Measurements from ENCODE around the gene PPP1R13B.

PPP1R13B gene

DNA sequence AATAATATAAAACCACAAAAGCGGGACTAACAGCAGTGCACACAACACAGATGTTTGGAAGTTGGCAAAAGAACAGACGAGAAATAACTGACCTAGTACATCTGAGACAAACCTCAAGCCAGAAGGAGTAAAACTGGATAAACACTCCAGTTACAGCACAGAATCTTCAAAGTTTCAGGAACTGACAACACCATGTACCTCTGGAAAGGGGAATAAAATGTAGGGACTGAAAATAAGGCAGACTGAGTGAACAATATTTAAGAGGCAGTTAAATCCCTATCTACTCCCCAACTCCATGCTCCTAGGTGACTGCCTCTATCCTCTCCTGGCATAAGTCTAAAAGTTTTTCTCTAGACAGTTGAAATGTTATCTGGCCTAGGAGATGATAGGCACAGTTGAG lies 73.9 kb downstream of the PPP1R13B start:
- DNase-seq = no peak

DNA sequence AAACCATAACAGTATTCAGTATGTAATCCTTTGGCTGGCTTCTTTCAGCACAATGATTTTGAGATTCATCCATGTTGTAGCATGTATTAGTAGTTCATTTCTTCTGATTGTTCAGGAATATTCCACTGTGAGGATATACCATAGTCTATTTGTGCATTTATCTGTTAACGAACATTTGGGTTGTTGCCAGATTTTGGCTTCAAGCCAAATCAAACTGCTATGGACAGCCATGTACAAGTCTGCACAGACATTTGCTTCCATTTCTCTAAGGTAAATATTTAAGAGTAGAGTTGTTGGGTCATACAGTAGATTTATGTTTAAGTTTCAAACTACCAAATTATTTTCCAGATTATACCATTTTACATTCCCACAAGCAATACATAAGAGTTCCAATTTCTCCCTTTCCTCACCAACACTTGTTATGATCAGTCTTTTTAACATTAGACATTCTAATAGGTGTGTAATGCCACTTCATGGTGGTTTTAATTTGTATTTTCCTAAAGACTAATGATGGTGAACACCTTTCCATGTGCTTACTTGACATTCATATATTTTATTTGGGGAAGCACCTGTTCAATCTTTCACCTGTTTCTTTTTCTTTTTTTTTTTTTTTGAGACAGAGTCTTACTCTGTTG lies 75.2 kb downstream of the PPP1R13B start:
- no peak for DNase-seq

DNA sequence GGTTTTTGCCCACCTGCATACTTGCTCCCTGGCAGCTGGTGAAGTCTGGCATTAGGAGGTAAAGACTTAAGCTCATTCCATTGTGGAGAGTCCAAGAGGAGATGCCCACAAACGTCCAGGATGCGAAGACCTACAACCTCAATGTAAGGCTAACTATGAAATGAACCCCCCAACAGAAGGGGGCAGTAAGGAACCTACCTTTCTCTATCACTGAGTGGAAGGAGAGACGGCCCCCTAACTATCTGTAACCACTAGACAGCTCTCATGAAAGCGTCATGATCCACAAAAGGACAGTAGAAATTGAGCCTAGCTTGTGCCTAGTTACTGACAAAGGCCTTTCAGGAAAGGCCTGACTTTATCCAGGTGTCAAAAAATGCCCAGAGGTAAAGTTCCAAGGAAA lies 76.5 kb downstream of the PPP1R13B start:
- no peak for DNase-seq

DNA sequence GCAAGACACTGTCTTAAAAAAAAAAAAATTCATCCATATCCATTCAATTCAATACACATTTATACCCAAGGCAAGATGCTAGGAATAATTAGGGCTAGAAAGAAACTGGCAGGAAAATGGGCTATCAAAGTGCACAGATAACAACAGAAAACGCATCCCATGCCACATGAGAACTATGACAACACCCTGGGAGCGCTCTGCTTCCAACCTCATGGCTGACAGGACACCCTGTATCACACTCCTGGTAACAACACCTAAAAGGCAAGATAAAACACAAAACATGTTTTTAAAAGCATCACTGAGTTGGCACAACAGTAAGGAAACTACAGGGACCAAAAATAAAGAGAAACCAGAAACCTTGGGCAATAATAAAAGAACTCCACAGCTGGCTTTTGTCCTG lies 76.9 kb downstream of the PPP1R13B start:
- no peak for DNase-seq

DNA sequence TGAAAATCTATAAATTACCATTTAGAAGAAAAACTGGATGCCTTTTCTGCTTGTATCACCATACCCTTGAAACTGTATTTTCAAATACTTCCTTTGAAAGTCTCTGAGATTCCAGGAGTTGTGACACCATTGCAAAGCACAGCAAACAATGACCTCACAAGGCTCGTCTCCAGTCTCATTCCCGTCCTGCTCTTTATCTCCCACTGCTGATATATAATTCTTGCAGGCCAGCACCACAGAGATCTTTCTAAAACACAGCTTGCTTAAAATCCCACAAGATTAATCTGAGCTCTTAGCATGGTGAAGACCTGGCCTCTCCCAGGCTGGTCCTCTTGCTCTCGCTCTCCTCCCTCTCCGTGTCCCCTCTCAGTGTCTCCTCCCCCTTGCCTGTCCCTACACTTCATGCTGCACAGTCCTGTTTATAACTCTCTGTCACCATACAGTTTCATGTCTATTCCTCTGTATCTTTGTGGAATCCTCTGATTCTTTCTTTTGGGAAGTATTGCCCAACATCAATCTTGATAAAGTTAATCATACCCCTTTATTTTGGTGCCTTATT lies 80.0 kb downstream of the PPP1R13B start:
- DNase-seq = no peak

DNA sequence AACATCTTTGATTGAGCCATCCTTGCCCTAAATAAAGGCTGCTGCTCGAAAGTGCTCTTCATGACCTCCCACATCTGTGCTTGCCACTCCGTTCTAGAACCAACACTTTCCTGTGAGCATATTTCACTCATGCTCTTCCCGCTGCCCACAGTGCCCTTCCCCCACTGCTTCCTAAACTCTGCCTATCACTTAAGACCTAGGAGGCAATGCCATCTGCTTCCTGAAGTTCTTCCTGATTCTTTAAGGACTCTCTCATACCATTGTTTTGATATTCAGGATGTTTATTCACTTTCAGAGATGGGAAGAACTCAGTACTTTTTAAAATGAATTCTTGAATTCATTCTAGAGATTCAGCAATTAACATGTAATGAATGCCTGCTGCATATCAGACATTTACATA lies 81.8 kb downstream of the PPP1R13B start:
- no peak for DNase-seq

DNA sequence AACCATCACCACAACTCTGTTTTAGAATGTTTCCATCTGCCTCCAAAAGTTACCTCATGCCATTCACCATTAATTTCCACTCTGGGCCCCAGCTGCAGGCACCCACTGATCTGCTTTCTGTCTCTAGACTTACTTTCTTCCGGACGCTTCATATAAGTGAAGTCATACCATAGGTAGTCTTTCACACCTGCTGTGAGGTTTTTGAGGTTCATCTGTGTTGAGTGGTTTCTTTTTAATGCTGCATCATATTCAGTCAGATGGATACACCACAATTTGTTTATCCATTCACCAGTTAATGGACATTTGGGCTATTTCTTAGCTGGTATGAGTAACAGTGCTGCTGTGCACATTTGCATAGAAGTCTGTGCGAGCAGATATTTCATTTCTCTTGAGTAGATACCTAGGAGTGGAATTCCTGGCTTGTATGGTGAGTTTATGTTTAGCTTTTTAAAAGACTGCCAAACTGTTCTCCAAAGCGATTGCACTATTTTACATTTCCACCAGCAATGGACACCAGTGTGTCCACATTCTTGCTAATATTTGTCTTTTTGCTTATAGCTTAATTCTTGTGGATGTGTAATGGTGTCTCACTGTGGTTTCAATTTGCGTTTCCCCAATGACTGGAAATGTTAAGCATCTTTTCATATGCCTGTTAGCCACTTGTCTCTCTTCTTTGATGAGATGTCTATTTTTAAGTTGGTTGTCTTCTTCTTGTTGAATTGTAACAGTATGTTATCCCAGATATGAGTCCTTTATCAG lies 83.5 kb downstream of the PPP1R13B start:
- DNase-seq = no peak

DNA sequence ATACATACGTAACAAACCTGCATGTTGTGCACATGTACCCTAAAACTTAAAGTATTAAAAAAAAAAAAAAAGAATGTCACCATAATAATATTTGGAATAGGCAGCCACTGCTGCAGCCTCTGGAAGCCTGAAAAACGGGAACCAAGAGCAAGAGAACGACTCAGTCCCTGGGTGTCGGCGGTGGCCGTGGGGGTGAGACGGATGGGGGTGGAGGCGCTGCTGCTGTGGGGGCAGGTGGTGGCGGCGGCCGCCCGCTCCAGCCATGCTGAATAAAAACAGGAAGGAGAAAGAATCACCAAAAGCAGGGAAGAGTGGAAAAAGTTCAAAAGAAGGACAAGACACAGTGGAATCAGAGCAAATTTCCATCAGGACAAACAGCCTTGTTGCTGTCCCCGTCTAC lies 84.8 kb downstream of the PPP1R13B start:
- DNase-seq = no peak

DNA sequence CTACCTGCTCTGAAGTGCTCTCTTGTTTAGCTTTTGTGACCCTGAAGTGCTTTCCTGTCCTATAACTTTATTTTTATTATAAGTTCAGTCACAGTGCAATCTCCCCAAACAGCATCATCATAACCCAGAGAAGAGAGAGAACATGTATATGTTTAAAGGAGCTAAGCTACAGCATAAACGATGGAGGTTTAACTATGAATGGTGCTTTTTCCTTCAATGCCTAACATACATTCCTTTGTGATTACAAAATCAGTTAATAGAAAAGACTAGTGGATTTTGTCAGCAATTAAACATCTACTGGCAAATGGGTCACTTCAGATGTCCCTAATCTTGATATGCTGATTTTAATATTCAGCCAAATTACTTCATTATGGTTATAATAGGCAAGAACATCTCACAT lies 85.3 kb downstream of the PPP1R13B start:
- DNase-seq = no peak

DNA sequence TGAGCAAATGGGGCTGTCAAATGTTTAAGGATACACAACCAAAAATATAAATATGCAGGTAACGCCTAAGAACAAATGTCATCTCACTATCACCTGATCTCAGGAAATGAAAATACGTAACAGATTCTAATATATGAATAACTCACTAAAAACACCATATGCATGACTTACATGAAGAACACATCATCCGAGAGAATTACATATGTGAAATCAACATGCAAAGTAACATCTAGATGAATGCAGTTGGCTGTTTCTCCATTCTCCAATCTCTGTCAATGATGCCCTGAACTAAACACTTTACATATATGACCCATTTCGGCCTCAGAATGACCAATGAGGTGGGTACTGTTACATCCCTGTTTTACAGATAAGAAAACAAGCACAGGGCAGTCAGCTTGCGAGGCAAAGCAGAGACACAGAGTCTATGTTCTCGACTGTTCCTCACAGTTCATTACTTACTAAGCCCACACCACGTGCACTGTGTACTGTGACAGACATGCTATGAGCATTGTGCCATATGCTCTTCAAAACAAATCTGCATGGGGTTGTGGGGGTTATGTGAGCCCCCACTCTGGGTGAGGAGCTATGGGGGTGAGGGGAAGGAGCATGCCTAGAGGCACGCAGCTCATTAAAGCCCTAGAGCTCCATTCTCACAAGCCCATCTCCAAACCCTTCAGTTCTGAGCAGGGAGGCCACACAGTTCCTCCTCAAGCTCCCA lies 89.2 kb downstream of the PPP1R13B start:
- DNase-seq = no peak

DNA sequence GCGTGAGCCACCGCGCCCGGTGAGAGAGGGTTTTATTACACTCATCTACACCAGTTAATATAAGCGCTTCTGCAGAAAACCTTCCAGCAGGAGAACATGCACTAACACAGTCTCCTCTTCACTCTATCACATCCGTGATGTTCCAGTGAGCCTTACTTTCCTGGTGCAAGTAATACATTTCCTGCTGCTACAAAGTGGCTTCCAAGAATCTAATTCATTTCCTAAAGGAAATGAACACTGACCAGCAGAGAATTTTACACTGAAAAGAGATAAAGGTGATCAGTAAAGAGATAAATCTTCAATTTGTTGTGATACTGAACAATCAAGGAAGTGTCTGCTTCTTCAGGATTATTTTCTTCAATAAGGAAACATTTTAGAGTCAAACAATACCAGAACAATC lies 92.3 kb downstream of the PPP1R13B start:
- no peak for DNase-seq

DNA sequence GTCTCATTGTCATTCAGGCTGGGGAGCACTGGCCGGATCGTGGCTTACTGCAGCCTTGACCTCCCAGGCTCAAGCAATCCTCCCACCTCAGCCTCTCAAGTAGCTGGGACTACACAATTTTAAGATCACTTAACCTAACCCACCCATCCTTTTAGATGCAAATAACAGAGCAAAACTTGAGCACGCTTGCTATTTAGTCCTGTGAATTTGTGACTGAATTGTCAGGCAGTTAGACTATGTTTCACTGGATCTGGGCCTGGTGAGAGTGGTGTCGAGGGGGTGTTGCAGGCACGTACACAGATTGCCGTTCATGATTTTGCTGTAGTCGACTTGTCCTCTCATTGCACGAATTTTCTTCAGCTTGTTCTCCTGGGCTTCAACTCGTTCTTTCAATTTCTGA lies 93.6 kb downstream of the PPP1R13B start:
- no peak for DNase-seq

DNA sequence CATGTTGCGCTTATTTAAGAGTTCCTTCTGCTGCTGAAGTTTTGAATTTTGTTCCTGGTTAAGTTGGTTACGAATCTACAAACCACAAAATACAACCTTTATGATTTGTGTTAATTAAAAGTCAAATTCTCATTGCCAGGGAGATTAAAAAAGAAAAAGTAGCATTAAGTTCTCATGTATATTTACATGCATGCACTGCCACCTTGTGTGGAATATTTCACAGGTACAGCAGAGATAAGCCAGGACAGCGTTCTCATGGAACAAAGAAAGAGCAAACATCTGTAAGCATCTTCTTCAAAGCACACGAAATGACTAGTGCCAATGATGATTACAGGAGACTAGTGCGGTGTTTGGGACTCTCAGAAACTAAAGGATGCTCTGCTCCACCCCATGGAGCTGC lies 97.5 kb downstream of the PPP1R13B start:
- DNase-seq = no peak

DNA sequence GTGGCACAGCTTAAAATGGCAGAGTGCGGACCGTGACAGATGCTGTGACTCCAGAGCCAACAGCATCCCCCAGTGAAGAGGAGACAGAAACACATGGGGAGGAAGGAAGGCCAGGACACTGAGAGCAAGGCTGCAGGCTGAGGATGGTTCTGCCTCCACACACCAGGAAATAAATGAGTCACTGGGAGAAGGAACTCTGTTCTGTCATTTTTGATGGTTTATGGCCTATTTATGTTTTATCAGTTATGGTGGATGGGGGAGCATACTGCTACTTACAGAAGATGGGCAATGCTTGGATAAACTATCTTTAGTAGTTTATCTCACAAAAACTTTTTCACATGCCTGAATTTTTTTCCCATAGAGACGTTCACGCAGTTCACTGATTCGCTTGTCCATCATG lies 97.9 kb downstream of the PPP1R13B start:
- DNase-seq = no peak

DNA sequence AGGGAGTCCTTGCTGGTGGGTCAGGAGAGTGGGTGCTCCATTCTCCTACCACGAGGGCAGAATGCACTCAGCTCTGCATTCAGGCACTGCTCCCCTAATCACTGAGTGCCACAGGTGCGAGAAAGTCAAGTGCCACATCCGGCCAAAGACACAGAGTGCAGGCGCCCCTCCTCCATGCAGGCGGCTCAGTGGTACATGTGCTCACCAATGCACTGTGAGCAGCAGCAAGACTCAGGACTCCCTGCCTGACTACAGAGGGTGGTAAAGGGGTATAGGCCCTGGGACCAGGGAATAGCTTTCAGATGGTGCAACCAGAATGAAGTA lies 98.9 kb downstream of the PPP1R13B start:
- DNase-seq = no peak

DNA sequence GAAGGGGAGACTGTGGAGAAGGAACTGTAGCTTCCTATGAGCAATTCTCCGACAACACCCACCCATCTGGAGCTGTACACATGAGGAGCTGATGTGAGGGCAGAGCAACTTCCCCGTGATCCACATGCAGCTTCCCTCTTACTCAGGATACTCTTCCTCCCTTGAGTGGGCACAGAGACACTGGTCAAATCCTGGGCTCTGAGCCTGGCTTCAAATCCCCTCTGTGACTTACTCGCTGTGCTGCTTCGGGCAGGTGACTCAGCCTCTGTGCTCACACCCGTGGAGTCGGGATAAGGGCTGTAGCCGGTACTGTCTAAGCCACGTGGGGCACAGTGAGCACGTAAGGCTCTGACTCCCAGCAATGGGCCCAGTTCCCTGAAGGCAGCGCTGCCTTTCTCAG lies 100.7 kb downstream of the PPP1R13B start:
- DNase-seq = no peak

DNA sequence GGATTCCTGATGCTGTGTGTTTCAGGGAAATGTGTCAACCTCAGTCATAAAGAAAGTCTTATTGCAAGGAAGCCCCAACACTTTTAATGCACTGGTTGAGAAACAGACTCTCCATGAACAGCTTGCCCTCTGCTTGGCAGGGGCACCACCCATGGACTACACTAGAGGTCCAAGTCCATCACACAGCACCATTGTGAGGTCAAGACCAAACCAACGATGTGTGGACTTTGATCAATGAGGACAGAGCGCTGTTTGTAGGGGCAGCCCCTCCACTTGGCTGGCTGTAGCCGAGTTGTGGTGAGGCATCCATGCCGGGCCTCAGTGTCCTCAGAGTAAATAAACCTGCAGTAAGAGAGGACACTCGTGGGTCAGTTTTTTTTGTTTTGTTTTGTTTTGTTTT lies 102.0 kb downstream of the PPP1R13B start:
- DNase-seq = no peak

DNA sequence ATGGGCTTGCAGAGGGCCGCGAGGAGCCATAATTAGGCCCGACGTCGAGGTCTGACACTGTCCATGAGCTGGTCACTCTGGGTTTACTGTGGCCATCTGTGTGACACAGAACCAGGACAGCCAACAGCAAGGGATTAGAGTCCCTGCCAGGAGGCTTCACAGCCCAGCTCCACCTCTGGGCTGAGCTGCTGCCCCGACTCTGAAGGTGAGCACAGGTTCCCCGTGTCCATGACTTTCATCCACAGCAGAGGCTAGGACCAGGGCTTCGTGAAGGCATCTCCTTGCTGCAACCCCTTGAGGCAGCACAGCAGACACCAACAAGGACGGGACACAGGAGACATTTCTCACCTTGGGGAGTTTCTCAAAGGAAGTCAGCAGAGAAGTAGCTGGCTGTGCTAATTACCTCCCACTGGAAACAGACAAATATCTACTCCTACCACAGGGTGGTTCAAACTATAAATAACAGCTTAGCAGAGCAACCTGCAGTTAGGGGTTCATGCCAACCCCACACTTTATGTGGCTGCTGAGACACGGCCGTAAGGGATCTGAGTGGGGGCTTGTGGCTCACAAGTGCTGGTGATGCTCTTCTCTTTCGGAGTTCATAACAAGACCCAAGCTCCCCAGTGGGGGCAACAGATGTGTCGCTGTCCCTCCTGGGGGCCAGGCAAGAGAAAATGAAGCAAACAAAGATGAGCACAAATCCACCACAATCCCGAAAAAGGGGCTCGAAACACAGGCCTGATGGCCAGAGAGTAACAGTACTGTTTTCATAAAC lies 102.6 kb downstream of the PPP1R13B start:
- DNase-seq = no peak

DNA sequence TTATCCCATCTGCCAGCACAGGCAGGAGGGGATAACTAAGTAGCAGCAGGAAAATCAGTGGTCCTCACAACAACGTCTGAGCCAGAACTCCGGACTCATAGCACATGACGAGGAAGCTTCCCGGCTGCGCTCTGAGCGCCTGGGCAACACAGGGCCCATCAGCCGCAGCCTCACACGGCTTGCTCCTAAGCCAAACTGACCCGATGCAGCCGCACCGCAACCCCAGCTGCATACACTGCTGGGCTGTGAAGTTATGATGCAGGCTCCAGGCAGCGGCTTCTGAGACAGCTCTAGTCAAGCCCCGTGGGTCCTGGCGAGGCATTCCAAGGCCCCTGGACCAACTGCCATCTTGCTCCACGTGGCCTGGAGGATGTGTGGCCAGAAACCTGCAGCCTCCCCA lies 103.7 kb downstream of the PPP1R13B start:
- no peak for DNase-seq

DNA sequence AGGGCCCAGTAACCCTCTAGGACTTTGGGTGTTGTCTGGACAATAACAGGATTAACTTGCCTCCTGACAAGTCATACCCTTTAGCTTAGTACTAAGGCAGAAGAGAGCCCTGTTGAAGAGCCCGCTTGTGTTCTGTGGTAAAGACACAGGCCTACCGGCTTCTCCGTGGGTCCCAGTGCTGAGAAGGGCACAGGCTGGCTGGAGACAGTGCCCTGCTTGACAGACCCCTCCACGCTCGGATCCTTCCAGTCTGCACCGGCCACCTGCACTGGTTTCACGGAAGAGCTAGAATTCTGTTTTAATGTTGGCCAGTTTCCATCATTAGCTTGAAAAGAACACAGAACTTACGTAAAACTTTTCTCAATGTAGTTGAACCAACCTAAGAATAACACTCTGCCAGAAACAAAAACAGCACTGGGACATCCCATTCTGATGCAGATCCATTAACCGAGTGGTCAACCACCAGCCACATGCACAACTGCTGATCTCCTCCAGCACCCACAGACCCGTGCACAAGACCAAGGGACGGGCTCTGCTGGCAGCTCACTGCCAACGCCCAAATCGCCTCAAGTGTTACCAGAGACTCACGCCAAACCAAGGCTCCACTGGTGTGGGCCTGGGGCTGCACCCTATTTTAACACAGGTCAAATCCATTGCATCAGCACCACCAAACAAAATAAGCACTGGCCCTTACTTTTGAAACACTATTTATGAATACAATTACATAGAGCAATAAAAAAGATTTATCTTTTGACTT lies 104.7 kb downstream of the PPP1R13B start:
- no peak for DNase-seq

DNA sequence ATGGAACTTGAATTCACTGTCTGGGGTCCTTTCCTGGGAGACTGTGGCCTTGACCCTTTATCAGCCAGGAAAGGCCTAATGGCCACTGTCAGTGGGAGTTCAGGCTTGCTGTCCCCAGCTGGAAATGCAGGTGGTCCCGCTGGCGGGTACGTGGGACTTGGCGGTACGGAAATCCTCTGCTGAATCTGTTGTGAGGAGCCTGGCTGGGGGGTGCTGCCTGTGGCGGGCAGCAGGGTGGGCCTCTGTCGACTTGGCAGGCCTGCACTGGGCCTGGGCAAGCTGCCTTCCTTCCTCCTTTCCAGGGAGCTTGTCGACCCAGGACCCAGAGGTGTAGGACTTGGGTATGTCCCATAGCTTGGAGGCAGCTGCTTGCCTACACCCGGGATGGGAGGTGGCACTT lies 105.5 kb downstream of the PPP1R13B start:
- no peak for DNase-seq

DNA sequence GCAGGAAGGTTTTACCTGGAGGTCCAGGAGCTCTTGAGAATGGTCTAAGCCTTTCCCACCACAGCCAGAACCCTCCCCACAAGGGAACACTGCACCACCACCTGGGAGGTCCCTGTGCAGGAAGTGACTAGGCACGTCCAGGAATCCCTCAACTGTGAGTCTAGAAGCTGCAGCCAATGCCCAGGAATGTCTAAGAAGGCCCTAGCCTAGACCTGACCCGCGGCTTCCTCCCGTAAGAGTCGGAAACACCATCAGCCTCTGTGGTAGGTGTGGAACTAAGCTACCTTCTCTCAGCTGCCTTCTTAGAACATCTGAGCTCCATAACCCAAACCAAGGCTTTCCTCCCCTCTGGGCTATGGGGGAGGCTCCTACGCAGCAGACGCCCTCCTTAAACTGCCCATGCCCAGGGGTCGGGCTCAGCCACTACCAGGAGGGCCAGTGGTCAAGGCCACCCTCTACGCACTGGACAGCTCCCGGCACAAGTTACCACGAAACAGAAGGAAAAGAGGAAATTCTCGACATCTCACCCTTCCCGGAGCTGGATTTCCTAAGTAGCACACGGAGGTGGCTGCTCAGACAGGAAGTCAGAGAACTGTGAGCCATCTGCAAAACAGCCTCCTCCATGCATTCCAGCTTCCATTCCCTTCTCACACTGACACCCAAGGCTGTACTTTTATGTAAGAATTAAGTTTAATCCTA lies 106.2 kb downstream of the PPP1R13B start:
- no peak for DNase-seq
